Measurements from ENCODE around the gene KIF26A.

Gene KIF26A

GRCh38 chr14:104145826-104146601 is 7.6 kb downstream of the KIF26A start:
- TF ChIP-seq USF1 (IDR thresholded peaks at IDR 0.05) (no peak), TCF12 (IDR thresholded peaks at IDR 0.05; ENCODE audit: low read depth) (no peak), NFIC (IDR thresholded peaks at IDR 0.05) (no peak), CREB1 (IDR thresholded peaks at IDR 0.05; ENCODE audit: low read depth) (no peak), TAF1 (IDR thresholded peaks at IDR 0.05; ENCODE audit: low read depth) (no peak), FOXM1 (IDR thresholded peaks at IDR 0.05; ENCODE audit: borderline replicate concordance, low read depth) (no peak), EGR1 (IDR thresholded peaks at IDR 0.05) (no peak), YY1 (IDR thresholded peaks at IDR 0.05; ENCODE audit: low read depth) (no peak), EP300 (IDR thresholded peaks at IDR 0.05; ENCODE audit: borderline replicate concordance) (no peak), REST (IDR thresholded peaks at IDR 0.05; ENCODE audit: low read depth) (no peak), CEBPB (IDR thresholded peaks at IDR 0.05) (no peak), RAD21 (IDR thresholded peaks at IDR 0.05; ENCODE audit: low read depth) (no peak), MAX (IDR thresholded peaks at IDR 0.05) (no peak), TEAD4 (IDR thresholded peaks at IDR 0.05) (no peak)

- TF ChIP-seq TAF1 (IDR thresholded peaks at IDR 0.05; ENCODE audit: low read depth) = no peak
- TF ChIP-seq TEAD4 (IDR thresholded peaks at IDR 0.05) = no peak
- TF ChIP-seq MAX (IDR thresholded peaks at IDR 0.05) = no peak
- no peak for TF ChIP-seq NFIC (IDR thresholded peaks at IDR 0.05)
- TF ChIP-seq CREB1 (IDR thresholded peaks at IDR 0.05; ENCODE audit: low read depth) = no peak
- no peak for TF ChIP-seq FOXM1 (IDR thresholded peaks at IDR 0.05; ENCODE audit: borderline replicate concordance, low read depth)
- no peak for TF ChIP-seq REST (IDR thresholded peaks at IDR 0.05; ENCODE audit: low read depth)
- TF ChIP-seq EP300 (IDR thresholded peaks at IDR 0.05; ENCODE audit: borderline replicate concordance) = no peak
- TF ChIP-seq YY1 (IDR thresholded peaks at IDR 0.05; ENCODE audit: low read depth) = no peak
- no peak for TF ChIP-seq RAD21 (IDR thresholded peaks at IDR 0.05; ENCODE audit: low read depth)
- TF ChIP-seq CEBPB (IDR thresholded peaks at IDR 0.05) = no peak
- TF ChIP-seq ZBTB7A (IDR thresholded peaks at IDR 0.05; ENCODE audit: low read depth) = no peak
- TF ChIP-seq TCF12 (IDR thresholded peaks at IDR 0.05; ENCODE audit: low read depth) = no peak
- no peak for TF ChIP-seq EGR1 (IDR thresholded peaks at IDR 0.05)
- TF ChIP-seq USF1 (IDR thresholded peaks at IDR 0.05) = no peak
Observed at GRCh38 chr14:104146651-104147345, 8.4 kb downstream of the KIF26A start.

GRCh38 chr14:104147346-104148125 is 9.1 kb downstream of the KIF26A start:
- no peak for TF ChIP-seq MAX (IDR thresholded peaks at IDR 0.05)
- no peak for TF ChIP-seq TCF12 (IDR thresholded peaks at IDR 0.05; ENCODE audit: low read depth)
- no peak for TF ChIP-seq RAD21 (IDR thresholded peaks at IDR 0.05; ENCODE audit: low read depth)
- no peak for TF ChIP-seq REST (IDR thresholded peaks at IDR 0.05; ENCODE audit: low read depth)
- TF ChIP-seq ZBTB7A (IDR thresholded peaks at IDR 0.05; ENCODE audit: low read depth) = no peak
- no peak for TF ChIP-seq USF1 (IDR thresholded peaks at IDR 0.05)
- TF ChIP-seq NFIC (IDR thresholded peaks at IDR 0.05) = no peak
- TF ChIP-seq EP300 (IDR thresholded peaks at IDR 0.05; ENCODE audit: borderline replicate concordance) = no peak
- no peak for TF ChIP-seq EGR1 (IDR thresholded peaks at IDR 0.05)
- no peak for TF ChIP-seq TEAD4 (IDR thresholded peaks at IDR 0.05)
- no peak for TF ChIP-seq CREB1 (IDR thresholded peaks at IDR 0.05; ENCODE audit: low read depth)
- TF ChIP-seq CEBPB (IDR thresholded peaks at IDR 0.05) = no peak

Measured in Ishikawa (cell line).